Measurements from ENCODE around the gene GK. TPM values are rescaled to one million over a fixed set of nuclear protein-coding genes. Genes with fewer than 3 reads are reported as not detected.

Gene GK
- total and polyA plus RNA-seq, 2 of the 8 experiments (the other 6 are each of a cell fraction or from before 2014, with no cell fraction given) = 2.9 to 11.2 TPM

DNA sequence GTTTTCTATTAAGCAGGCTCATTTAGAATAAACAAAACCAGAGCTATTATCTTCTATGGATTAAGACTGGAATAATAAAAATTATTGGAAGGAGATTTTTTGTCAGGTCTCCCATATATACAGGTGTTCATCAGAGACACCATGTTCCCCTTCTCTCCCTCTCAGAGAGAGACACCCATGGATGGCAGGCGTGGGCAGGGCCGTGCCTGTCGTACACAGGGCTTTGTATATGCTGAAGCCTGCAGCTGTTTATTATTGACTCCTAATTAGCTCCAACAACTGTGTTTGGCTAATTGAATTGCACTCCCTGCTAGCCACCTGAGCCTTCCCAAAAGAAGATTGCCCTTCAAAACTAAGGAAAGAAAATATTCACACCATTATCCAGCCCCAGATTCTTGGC lies 81.6 kb downstream of the GK start:
- Histone ChIP-seq H4K91ac (replicated peaks; ENCODE audit: insufficient read length, low read length) (no peak overlapping the region), H3K14ac (ENCODE audit: insufficient read length) (no peak overlapping the region), H3K36me3 (ENCODE audit: control insufficient read depth in 2 of 4, insufficient read depth in 4 of 4, low read length in 3 of 4) (no peaks in the 10 kb centered on the region), H4K8ac (ENCODE audit: extremely low read depth, insufficient read depth, low read length) (no peak overlapping the region), H3K23me2 (ENCODE audit: low read depth, low read length) (no peaks in the 10 kb centered on the region), H3K18ac (ENCODE audit: extremely low read depth, low read length) (no peak overlapping the region), H2BK15ac (ENCODE audit: low read length) (no peak overlapping the region), H4K5ac (ENCODE audit: insufficient read length, low read depth, low read length) (no peak overlapping the region), H3K4ac (replicated peaks; ENCODE audit: insufficient read length, low read depth, low read length) (no peak overlapping the region), H3K79me1 (ENCODE audit: low read depth, low read length) (no peaks in the 10 kb centered on the region), H2AK5ac (ENCODE audit: low read depth, low read length) (no peak overlapping the region), H3K23ac (ENCODE audit: insufficient read length) (no peak overlapping the region), H3K4me1 (replicated peaks in 1 of 4; ENCODE audit: control insufficient read depth in 3 of 4, insufficient read depth in 4 of 4, low read length in 3 of 4) (no peaks in the 10 kb centered on the region), H3K79me2 (ENCODE audit: control insufficient read depth in 1 of 2, insufficient read depth in 2 of 2, low read length in 2 of 2) (no peaks in the 10 kb centered on the region), H3K9me3 (ENCODE audit: insufficient read depth in 2 of 2, low read depth in 1 of 2, low read length in 1 of 2) (no peaks in the 10 kb centered on the region), H3K56ac (replicated peaks; ENCODE audit: insufficient read length, low read depth, low read length) (no peak overlapping the region), H2BK12ac (ENCODE audit: low read depth, low read length) (no peak overlapping the region), H2AFZ (ENCODE audit: low read length) (no peak overlapping the region), H3K4me2 (ENCODE audit: insufficient read depth in 1 of 2, low read depth in 2 of 2, low read length in 2 of 2) (no peak overlapping the region), H2BK120ac (replicated peaks; ENCODE audit: low read depth, low read length) (no peak overlapping the region), H3K27me3 (replicated peaks in 1 of 4; ENCODE audit: control insufficient read depth in 3 of 4, extremely low read depth in 1 of 4, insufficient read depth in 3 of 4, low read length in 3 of 4) (no peaks in the 10 kb centered on the region), H3K4me3 (ENCODE audit: extremely low read depth in 1 of 4, insufficient read depth in 2 of 4, low read depth in 3 of 4, low read length in 4 of 4) (no peak overlapping the region), H3K9ac (replicated peaks in 1 of 4; ENCODE audit: extremely low read depth in 1 of 4, low read depth in 3 of 4, low read length in 3 of 4) (no peak overlapping the region), H2BK5ac (ENCODE audit: low read depth, low read length) (no peak overlapping the region), H4K20me1 (replicated peaks in 1 of 2; ENCODE audit: control insufficient read depth in 1 of 2, insufficient read depth in 2 of 2, low read length in 2 of 2) (no peaks in the 10 kb centered on the region), H3K27ac (ENCODE audit: low read depth, low read length) (no peak overlapping the region), H2BK20ac (ENCODE audit: low read length) (no peak overlapping the region)
- FAIRE-seq = no peak
- ChIA-PET CTCF (ENCODE audit: partially characterized antibody) (interaction anchor here (0.7 to 3.5 kb wide), 12 partner anchors 10 to 135 kb away, joined by 3 to 22 read pairs (median 4); no protein-coding TSS in a partner anchor), POLR2A (ENCODE audit: partially characterized antibody) (no interaction called here)
- no peak for DNase-seq (ENCODE audit: low read depth in 1 of 2, low spot score in 2 of 2)
- WGBS, 2 experiments (ENCODE audit: extremely low coverage in 1 of 2, insufficient coverage in 1 of 2, insufficient read length in 1 of 2, insufficient replicate concordance in 2 of 2, low coverage in 1 of 2, low lambda C conversion rate in 2 of 2, missing lambda C conversion rate in 1 of 2) = 68% methylated on average over 3 of the region's 3 CpGs; no CpG with 5 or more reads in 1 of the 2 experiments
- no peak for TF ChIP-seq CTBP2 (IDR thresholded peaks at IDR 0.05; ENCODE audit: borderline replicate concordance, insufficient read depth, insufficient read length, low read length)
- TF ChIP-seq ZNF274 (IDR thresholded peaks at IDR 0.05; ENCODE audit: borderline replicate concordance, extremely low read depth, low read length) = no peak
- TF ChIP-seq, protein P1, sequence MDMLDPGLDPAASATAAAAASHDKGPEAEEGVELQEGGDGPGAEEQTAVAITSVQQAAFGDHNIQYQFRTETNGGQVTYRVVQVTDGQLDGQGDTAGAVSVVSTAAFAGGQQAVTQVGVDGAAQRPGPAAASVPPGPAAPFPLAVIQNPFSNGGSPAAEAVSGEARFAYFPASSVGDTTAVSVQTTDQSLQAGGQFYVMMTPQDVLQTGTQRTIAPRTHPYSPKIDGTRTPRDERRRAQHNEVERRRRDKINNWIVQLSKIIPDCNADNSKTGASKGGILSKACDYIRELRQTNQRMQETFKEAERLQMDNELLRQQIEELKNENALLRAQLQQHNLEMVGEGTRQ (IDR thresholded peaks at IDR 0.05; ENCODE audit: low read length) = no peak
- TF ChIP-seq, protein P2, sequence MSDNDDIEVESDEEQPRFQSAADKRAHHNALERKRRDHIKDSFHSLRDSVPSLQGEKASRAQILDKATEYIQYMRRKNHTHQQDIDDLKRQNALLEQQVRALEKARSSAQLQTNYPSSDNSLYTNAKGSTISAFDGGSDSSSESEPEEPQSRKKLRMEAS (IDR thresholded peaks at IDR 0.05) = no peak
- no peak for TF ChIP-seq JUN (IDR thresholded peaks at IDR 0.05; ENCODE audit: low read depth, low read length)
- TF ChIP-seq SP2 (IDR thresholded peaks at IDR 0.05; ENCODE audit: low read length) = no peak
- TF ChIP-seq FOSL1 (IDR thresholded peaks at IDR 0.05; ENCODE audit: insufficient read depth, low read depth, low read length) = no peak
- TF ChIP-seq KDM4A (IDR thresholded peaks at IDR 0.05; ENCODE audit: low read depth, low read length, severe bottlenecking) = no peak
- no peak for TF ChIP-seq EZH2 (IDR thresholded peaks at IDR 0.05; ENCODE audit: low read depth, low read length, severe bottlenecking)
- no peak for TF ChIP-seq KDM1A (IDR thresholded peaks at IDR 0.05; ENCODE audit: borderline replicate concordance, low read length)
- no peak for TF ChIP-seq SRF (IDR thresholded peaks at IDR 0.05; ENCODE audit: low read depth, low read length)
- TF ChIP-seq GABPA (IDR thresholded peaks at IDR 0.05; ENCODE audit: borderline replicate concordance, insufficient read depth, low read length) = no peak
- TF ChIP-seq POLR2A (IDR thresholded peaks at IDR 0.05; ENCODE audit: control extremely low read depth in 1 of 2, low read depth in 2 of 2, low read length in 2 of 2) = no peak
- TF ChIP-seq BRCA1 (IDR thresholded peaks at IDR 0.05; ENCODE audit: low read depth, low read length) = no peak

Measured in H1 (cell line).